ENCODE measurements around the gene MAP3K10. TPM values are rescaled to one million over a fixed set of nuclear protein-coding genes. Genes with fewer than 3 reads are reported as not detected.

Gene MAP3K10
- total and polyA plus RNA-seq, 7 experiments from 2014 or later = 0.09 to 31.5 (median 22.5) TPM

- H3K27ac ChIP-seq (ENCODE audit: low read depth, low read length) = no peak overlapping the region
- Mint-ChIP-seq H3K27me3 (no peaks in the 10 kb centered on the region), H3K27ac (peak overlapping the region in 3 of 9 donors; percentile 43 to 65 (median 48)), H3K4me1 (peaks cover 5 to 16% (median 7%) of the 10 kb centered on the region in 7 donors), H3K36me3 (no peaks in the 10 kb centered on the region), H3K4me3 (peak overlapping the region in 1 of 10 donors; percentile 14), H3K9me3 (no peaks in the 10 kb centered on the region)
- ATAC-seq (no peak), DNase-seq (no peak)
- no peaks in the 10 kb centered on the region for H3K9me3 ChIP-seq (ENCODE audit: control insufficient read depth in 2 of 3, low read length in 3 of 3)
- intact Hi-C loops (cut with micrococcal nuclease) = no loop called here
- H3K36me3 ChIP-seq (ENCODE audit: control insufficient read depth in 2 of 3, insufficient read depth in 3 of 3, low read length in 3 of 3) = no peaks in the 10 kb centered on the region
- H3K4me1 ChIP-seq (ENCODE audit: control insufficient read depth in 2 of 2, insufficient read depth in 2 of 2, low read length in 2 of 2) = peaks cover 0 to 4% of the 10 kb centered on the region in 2 donors
- H3K27me3 ChIP-seq (ENCODE audit: control insufficient read depth in 2 of 2, insufficient read depth in 2 of 2, low read length in 2 of 2) = no peaks in the 10 kb centered on the region
- ChIA-PET CTCF (interaction anchor here (0.6 to 0.8 kb wide), 2 partner anchors 8 to 9 kb away, joined by 4 to 5 read pairs; no protein-coding TSS in a partner anchor), POLR2A (no interaction called here)
- no peak overlapping the region for H3K4me3 ChIP-seq (ENCODE audit: low read length)
Measured at GRCh38 chr19:40155749-40156265, 35.4 kb upstream of the MAP3K10 start.

GRCh38 chr19:40157059-40157458 lies 34.2 kb upstream of the MAP3K10 start:
- Mint-ChIP-seq H3K4me3 (no peak overlapping the region), H3K36me3 (no peaks in the 10 kb centered on the region), H3K9me3 (no peaks in the 10 kb centered on the region), H3K27me3 (no peaks in the 10 kb centered on the region), H3K4me1 (peaks cover 5 to 16% (median 7%) of the 10 kb centered on the region in 7 donors), H3K27ac (no peak overlapping the region)
- DNase-seq (no peak), ATAC-seq (peak; percentile 37)
- ChIA-PET CTCF (interaction anchor here (0.5 to 0.6 kb wide), 4 partner anchors 148 to 1680 kb away, joined by 3 to 5 read pairs (median 4); no protein-coding TSS in a partner anchor), POLR2A (no interaction called here)
- Histone ChIP-seq H3K27me3 (ENCODE audit: control insufficient read depth in 2 of 2, insufficient read depth in 2 of 2, low read length in 2 of 2) (no peaks in the 10 kb centered on the region), H3K4me3 (ENCODE audit: low read length) (no peak overlapping the region), H3K36me3 (ENCODE audit: control insufficient read depth in 2 of 3, insufficient read depth in 3 of 3, low read length in 3 of 3) (no peaks in the 10 kb centered on the region), H3K4me1 (ENCODE audit: control insufficient read depth in 2 of 2, insufficient read depth in 2 of 2, low read length in 2 of 2) (peaks cover 0 to 4% of the 10 kb centered on the region in 2 donors), H3K9me3 (ENCODE audit: control insufficient read depth in 2 of 3, low read length in 3 of 3) (no peaks in the 10 kb centered on the region), H3K27ac (ENCODE audit: low read depth, low read length) (no peak overlapping the region)
- intact Hi-C loops (cut with micrococcal nuclease) = no loop called here

GRCh38 chr19:40159744-40160143 lies 31.5 kb upstream of the MAP3K10 start:
- DNase-seq (no peak), ATAC-seq (no peak)
- H3K27ac Mint-ChIP-seq = peak overlapping the region in 1 of 9 donors; percentile 36
- H3K9me3 Mint-ChIP-seq = peaks cover 0 to 14% (median 0%) of the 10 kb centered on the region in 11 donors
- H3K36me3 ChIP-seq (ENCODE audit: control insufficient read depth in 2 of 3, insufficient read depth in 3 of 3, low read length in 3 of 3) = no peaks in the 10 kb centered on the region
- H3K27me3 Mint-ChIP-seq = no peaks in the 10 kb centered on the region
- peaks cover 10 to 17% of the 10 kb centered on the region in 2 donors for H3K4me1 ChIP-seq (ENCODE audit: control insufficient read depth in 2 of 2, insufficient read depth in 2 of 2, low read length in 2 of 2)
- no peak overlapping the region for H3K4me3 Mint-ChIP-seq
- intact Hi-C loops (cut with micrococcal nuclease) = no loop called here
- H3K27ac ChIP-seq (ENCODE audit: low read depth, low read length) = no peak overlapping the region
- no peaks in the 10 kb centered on the region for H3K9me3 ChIP-seq (ENCODE audit: control insufficient read depth in 2 of 3, low read length in 3 of 3)
- H3K4me3 ChIP-seq (ENCODE audit: low read length) = no peak overlapping the region
- ChIA-PET POLR2A (interaction anchor here (0.6 kb wide), 1 partner anchor 22 kb away, joined by 3 read pairs; no protein-coding TSS in a partner anchor), CTCF (interaction anchor here (0.7 to 1.2 kb wide), 2 partner anchors 20 to 296 kb away, joined by 3 read pairs; no protein-coding TSS in a partner anchor)
- H3K27me3 ChIP-seq (ENCODE audit: control insufficient read depth in 2 of 2, insufficient read depth in 2 of 2, low read length in 2 of 2) = no peaks in the 10 kb centered on the region
- peaks cover 0 to 11% (median 0%) of the 10 kb centered on the region in 5 donors for H3K36me3 Mint-ChIP-seq
- peaks cover 6 to 30% (median 25%) of the 10 kb centered on the region in 7 donors for H3K4me1 Mint-ChIP-seq

GRCh38 chr19:40162104-40162503 lies 29.1 kb upstream of the MAP3K10 start:
- H3K27ac Mint-ChIP-seq = peak overlapping the region in 1 of 9 donors; percentile 98
- H3K4me3 Mint-ChIP-seq = no peak overlapping the region
- ATAC-seq (no peak), DNase-seq (no peak)
- Histone ChIP-seq H3K4me3 (ENCODE audit: low read length) (no peak overlapping the region), H3K36me3 (ENCODE audit: control insufficient read depth in 2 of 3, insufficient read depth in 3 of 3, low read length in 3 of 3) (no peaks in the 10 kb centered on the region), H3K4me1 (ENCODE audit: control insufficient read depth in 2 of 2, insufficient read depth in 2 of 2, low read length in 2 of 2) (peaks cover 13 to 19% of the 10 kb centered on the region in 2 donors), H3K27me3 (ENCODE audit: control insufficient read depth in 2 of 2, insufficient read depth in 2 of 2, low read length in 2 of 2) (no peaks in the 10 kb centered on the region), H3K27ac (ENCODE audit: low read depth, low read length) (no peak overlapping the region), H3K9me3 (ENCODE audit: control insufficient read depth in 2 of 3, low read length in 3 of 3) (no peaks in the 10 kb centered on the region)
- ChIA-PET CTCF (interaction anchor here (2.0 kb wide), 1 partner anchor 22 kb away, joined by 8 read pairs; no protein-coding TSS in a partner anchor), POLR2A (interaction anchor here (0.7 kb wide), 1 partner anchor 1690 kb away, joined by 3 read pairs; no protein-coding TSS in a partner anchor)
- H3K27me3 Mint-ChIP-seq = peaks cover 0 to 2% (median 0%) of the 10 kb centered on the region in 5 donors
- peaks cover 0 to 14% (median 0%) of the 10 kb centered on the region in 11 donors for H3K9me3 Mint-ChIP-seq
- intact Hi-C loops (cut with micrococcal nuclease) = no loop called here
- peaks cover 0 to 11% (median 0%) of the 10 kb centered on the region in 5 donors for H3K36me3 Mint-ChIP-seq
- peaks cover 8 to 31% (median 24%) of the 10 kb centered on the region in 7 donors for H3K4me1 Mint-ChIP-seq

- Histone ChIP-seq H3K36me3 (ENCODE audit: control insufficient read depth in 2 of 3, insufficient read depth in 3 of 3, low read length in 3 of 3) (no peaks in the 10 kb centered on the region), H3K27ac (ENCODE audit: low read depth, low read length) (no peak overlapping the region), H3K9me3 (ENCODE audit: control insufficient read depth in 2 of 3, low read length in 3 of 3) (no peaks in the 10 kb centered on the region), H3K27me3 (ENCODE audit: control insufficient read depth in 2 of 2, insufficient read depth in 2 of 2, low read length in 2 of 2) (no peaks in the 10 kb centered on the region), H3K4me1 (ENCODE audit: control insufficient read depth in 2 of 2, insufficient read depth in 2 of 2, low read length in 2 of 2) (peaks cover 13 to 18% of the 10 kb centered on the region in 2 donors), H3K4me3 (ENCODE audit: low read length) (no peak overlapping the region)
- POLR2A ChIA-PET = no interaction called here
- intact Hi-C loops (cut with micrococcal nuclease) = loop anchor here in 1 of 2 donors (1.0 kb wide), 1 partner anchor 19 kb away; no protein-coding TSS in a partner anchor
- DNase-seq (peak in 4 of 9 donors; percentile 22 to 39 (median 25)), ATAC-seq (peak; percentile 44)
- Mint-ChIP-seq H3K4me1 (peaks cover 8 to 31% (median 24%) of the 10 kb centered on the region in 7 donors), H3K9me3 (peaks cover 0 to 14% (median 0%) of the 10 kb centered on the region in 11 donors), H3K27me3 (peaks cover 0 to 2% (median 0%) of the 10 kb centered on the region in 5 donors), H3K36me3 (peaks cover 0 to 11% (median 0%) of the 10 kb centered on the region in 5 donors), H3K27ac (peak overlapping the region; percentile 48 to 98 (median 86)), H3K4me3 (peak overlapping the region in 8 of 10 donors; percentile 23 to 84 (median 52))
- CTCF ChIA-PET = interaction anchor here (0.6 to 1.4 kb wide), 2 partner anchors 23 to 34 kb away, joined by 3 to 10 read pairs; no protein-coding TSS in a partner anchor
Measured at GRCh38 chr19:40163541-40164129, 27.6 kb upstream of the MAP3K10 start.

GRCh38 chr19:40165362-40165937 lies 25.8 kb upstream of the MAP3K10 start:
- Mint-ChIP-seq H3K4me1 (peaks cover 8 to 31% (median 24%) of the 10 kb centered on the region in 7 donors), H3K4me3 (peak overlapping the region in 6 of 10 donors; percentile 4 to 55 (median 34))

More at GRCh38 chr19:40165362-40165937, 25.8 kb upstream of the MAP3K10 start:
- peak; percentile 34 to 67 (median 55) for DNase-seq
- Mint-ChIP-seq H3K27me3 (peaks cover 0 to 2% (median 0%) of the 10 kb centered on the region in 5 donors), H3K27ac (peak overlapping the region in 8 of 9 donors; percentile 24 to 85 (median 68)), H3K36me3 (peaks cover 0 to 11% (median 0%) of the 10 kb centered on the region in 5 donors), H3K9me3 (peaks cover 0 to 14% (median 0%) of the 10 kb centered on the region in 11 donors)
- Histone ChIP-seq H3K27ac (ENCODE audit: low read depth, low read length) (no peak overlapping the region), H3K4me3 (ENCODE audit: low read length) (no peak overlapping the region), H3K9me3 (ENCODE audit: control insufficient read depth in 2 of 3, low read length in 3 of 3) (no peaks in the 10 kb centered on the region), H3K4me1 (ENCODE audit: control insufficient read depth in 2 of 2, insufficient read depth in 2 of 2, low read length in 2 of 2) (peaks cover 13 to 18% of the 10 kb centered on the region in 2 donors), H3K27me3 (ENCODE audit: control insufficient read depth in 2 of 2, insufficient read depth in 2 of 2, low read length in 2 of 2) (no peaks in the 10 kb centered on the region), H3K36me3 (ENCODE audit: control insufficient read depth in 2 of 3, insufficient read depth in 3 of 3, low read length in 3 of 3) (no peaks in the 10 kb centered on the region)
- ChIA-PET CTCF (interaction anchor here (0.6 to 3.3 kb wide), 4 partner anchors 22 to 306 kb away, joined by 3 to 21 read pairs (median 4); no protein-coding TSS in a partner anchor), POLR2A (interaction anchor here (0.5 to 0.6 kb wide), 2 partner anchors 78 to 396 kb away, joined by 3 read pairs; no protein-coding TSS in a partner anchor)
- intact Hi-C loops (cut with micrococcal nuclease) = loop anchor here (1.0 kb wide), 2 partner anchors 25 to 26 kb away; no protein-coding TSS in a partner anchor
- peak; percentile 82 for ATAC-seq
